NCI-H510A treated with DMSO at 0.1 percent for 48 hours (cell line): ENCODE data around the gene MRPS14.
"Not testable (repeated sequence)": the region's sequence is repeated elsewhere in the genome, so short reads cannot be mapped to it uniquely, and the experiment has no call there.

Experiments
- DNase-seq: peaks from one replicate; lab custom pipeline; 2025; lab: John Stamatoyannopoulos, UW

MRPS14 gene

GRCh38 chr1:175023922-175024242, 657 bp upstream of the MRPS14 start:
- not testable (repeated sequence) for DNase-seq

DNA sequence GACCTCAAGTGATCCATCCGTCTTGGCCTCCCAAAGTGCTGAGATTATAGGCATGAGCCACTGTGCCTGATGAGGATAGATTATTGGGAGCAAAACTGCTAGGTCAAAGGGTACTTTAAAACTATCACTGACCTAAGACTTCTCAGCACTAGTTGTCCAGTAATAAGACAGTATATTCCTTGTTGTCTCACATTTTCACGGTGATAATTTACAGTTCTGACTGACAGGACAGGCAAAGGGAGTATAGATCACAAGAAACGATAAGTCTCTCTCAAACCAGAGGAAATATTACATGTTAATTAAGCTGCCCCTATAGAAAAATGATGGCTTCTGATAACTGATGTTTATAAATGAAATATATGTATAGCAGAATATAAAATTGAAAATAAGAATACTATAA, 3.7 kb downstream of the MRPS14 start:
- DNase-seq = no peak

- no peak for DNase-seq
Observed at GRCh38 chr1:175015243-175015642, 8.0 kb downstream of the MRPS14 start.

DNA sequence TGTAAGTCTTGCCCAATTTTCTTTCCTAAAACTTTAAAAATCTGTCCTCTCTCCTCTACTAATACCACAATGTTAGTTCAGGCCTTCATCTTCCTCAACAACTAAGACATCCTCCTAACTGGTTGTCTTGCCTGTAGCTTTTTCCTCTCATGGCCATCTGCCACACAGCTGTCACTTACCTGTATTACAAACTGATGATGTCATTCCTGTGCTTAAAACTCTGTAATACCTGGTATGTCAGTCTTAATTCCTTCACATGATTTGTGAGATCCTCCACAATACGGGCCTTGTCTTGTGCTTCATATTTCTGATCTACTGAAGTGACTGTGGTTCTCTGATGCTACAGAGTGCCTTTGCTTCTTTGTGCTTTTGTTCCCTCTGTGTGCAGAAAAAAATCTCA, 9.8 kb downstream of the MRPS14 start:
- DNase-seq = no peak

- no peak for DNase-seq
Observed at GRCh38 chr1:175009532-175009931, 13.7 kb downstream of the MRPS14 start.

DNA sequence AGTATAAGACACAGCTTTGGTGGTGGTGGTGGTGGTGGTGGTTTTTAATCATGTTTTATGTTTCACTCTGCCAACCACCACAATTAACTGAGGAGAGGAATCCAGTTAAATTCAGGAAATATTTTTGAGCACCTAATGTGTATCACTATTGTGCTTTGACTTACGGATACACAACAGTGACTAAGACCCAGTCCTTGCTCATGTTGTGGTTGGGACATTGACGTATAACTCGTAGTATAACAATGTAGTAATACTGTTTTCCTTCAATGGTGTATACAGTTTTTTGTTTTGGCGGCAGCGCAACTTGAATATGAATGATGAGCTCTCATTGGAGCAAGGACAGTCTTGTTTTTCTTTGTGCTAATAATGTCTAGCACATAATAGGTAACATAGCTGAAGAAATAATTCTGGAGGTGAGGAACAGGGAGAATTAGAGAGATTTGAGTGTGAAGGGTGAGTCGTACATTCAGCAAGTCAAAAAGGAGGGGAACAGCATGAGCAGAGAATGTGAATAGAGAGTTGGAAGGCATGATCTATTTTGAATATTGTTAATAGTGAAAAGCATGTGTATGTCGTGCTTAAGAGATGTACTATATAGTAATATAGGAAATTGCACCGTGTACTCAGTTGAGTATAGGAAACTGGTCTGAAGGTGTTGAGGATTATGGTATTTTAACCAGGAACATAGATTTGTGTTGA, 18.0 kb downstream of the MRPS14 start:
- DNase-seq = no peak

DNA sequence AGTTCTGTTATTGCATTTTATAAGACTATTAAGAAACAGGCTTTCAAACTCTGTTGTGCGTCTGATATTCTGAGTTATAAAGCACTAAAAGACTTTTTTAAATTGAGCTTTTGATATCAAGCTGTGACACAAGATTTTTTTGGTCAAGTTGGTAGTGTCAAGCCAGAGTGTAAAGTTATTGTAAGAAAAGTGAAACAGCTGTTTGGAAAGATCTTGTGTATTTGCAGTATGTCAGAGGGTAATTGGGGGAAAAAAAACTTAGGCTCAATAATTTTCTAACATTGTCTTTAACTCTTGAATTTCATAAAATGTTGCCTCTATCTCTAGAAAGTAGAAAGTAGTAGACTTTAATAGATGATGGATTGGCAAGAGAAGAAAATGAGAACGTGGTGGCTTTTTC, 19.7 kb downstream of the MRPS14 start:
- DNase-seq = no peak

GRCh38 chr1:175002910-175003517, 20.2 kb downstream of the MRPS14 start:
- no peak for DNase-seq

GRCh38 chr1:175000697-175001187, 22.5 kb downstream of the MRPS14 start:
- DNase-seq = no peak

DNA sequence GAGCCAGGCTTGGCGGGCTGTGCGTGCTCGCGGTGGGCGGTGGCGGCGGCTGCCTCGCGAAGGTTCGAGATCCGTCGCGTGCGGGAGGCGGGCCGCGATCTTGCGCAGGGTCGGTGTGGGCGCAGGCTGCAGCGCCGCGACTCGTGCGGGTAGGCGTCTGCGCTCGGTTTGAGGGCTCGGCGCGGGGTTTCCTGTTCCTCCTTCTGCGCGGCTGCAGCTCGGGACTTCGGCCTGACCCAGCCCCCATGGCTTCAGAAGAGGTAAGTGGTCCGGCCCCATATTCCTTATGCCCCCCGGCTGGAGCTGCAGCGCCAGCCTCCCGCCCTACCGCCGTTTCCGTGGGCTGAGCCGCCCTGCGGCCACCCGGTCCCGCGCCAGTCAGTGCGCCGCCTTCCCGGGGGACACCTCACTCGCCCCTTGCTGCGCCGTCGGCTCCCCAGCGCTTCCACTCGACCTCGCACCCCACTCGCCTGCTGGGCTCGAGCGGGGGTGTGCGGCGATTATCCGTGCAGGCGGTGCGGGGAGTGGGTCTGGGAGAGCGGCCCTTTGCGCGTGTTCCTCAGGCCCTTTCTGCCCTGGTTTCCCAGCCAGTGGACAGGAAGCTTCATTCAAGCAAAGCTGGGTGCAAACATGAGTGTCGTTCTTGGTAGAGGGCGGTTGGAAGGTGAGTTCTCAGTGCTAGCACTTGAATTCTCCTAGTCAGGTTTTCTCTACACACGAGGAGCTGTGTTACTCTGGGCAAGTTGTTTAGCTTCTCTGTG, 23.1 kb downstream of the MRPS14 start, which contains the start of gene CACYBP:
Gene CACYBP (plus strand): TSS at position 12 of the 761 bp plus-strand sequence. CDS start 234 bp downstream, at position 246.
- peak; percentile 33 for DNase-seq

DNA sequence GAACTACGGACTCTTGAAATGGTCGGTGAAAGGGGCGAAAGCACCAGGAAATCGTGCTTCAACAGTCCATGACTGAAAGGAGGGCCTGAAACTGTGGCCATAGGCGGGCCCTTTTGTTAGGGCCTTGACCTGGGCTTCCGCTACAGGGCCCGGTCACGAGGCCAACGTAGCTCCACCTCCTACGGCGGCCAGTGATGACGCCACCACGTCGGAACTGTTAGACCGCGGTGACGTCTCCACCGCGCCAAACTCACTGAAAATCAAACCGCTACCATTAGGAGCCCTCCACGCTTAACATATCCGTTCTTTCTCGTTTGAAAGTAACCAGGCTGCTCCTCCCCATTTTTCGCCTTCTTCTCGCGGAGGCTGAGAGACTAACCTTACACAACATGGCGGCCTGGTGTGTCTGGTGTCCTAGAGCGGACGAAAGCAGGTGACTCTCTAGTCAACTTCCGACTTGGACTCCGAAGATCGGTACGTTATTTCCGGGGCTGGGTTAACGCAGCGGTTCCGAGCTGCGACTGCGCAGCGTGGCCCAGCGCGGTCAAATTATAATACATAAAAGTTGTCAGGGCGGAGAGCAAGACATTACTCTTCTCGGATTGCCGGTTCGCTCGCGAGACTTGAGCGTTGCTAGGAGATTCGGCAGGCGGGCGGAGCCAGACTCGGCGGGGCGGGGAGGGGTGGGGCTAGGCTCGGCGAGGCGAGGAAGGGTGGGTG, 23.8 kb downstream of the MRPS14 start:
- DNase-seq = peak; percentile 99

DNA sequence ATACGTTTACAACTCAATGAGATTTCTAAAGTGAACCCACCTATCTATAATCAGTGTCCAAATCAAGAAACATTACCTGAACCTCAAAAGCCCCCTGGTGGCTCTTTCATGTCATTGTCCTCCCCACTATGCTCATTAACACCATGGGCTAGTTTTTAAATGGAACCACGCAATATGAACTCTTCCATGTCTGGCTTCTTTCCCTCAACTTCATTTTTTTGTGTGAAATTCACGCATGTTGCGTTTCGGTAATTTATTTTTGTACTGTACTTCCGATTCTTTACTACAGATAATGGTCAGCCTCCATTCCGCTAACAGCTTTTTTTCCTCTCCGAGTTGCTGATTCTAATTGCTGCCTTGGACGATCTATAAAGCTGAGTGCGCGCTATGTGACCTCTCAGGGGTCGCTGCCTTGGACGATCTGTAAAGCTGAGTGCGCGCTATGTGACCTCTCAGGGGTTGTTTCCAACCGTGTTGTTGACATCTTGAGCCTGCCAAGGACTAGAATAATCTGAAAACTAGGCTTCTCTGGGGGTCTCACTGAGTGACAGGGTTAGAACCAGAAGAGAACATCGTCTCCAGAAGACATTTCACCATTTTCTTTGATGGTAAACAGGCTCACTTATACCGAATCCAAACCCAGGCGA, 24.5 kb downstream of the MRPS14 start:
- peak; percentile 92 for DNase-seq

DNA sequence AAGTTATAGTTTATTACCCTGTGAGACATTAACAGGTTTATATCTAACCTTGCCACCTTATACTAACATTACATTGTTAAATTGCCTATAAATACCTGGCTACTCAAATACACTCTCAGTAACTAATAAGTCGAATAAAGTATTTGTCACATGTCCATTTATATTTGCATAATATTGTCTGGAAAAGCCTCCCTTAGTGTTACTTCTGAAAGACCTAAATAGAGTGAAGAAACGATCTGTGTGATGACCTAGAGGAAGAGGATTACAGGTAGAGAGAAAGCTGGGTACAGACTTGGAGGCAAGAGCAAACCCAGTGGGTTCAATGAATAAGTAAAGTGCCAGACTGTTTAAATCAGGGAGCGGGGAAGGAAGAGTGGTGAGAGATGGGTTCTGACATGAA, 26.2 kb downstream of the MRPS14 start:
- DNase-seq = no peak

- no peak for DNase-seq
Observed at GRCh38 chr1:174996476-174996875, 26.7 kb downstream of the MRPS14 start.

DNA sequence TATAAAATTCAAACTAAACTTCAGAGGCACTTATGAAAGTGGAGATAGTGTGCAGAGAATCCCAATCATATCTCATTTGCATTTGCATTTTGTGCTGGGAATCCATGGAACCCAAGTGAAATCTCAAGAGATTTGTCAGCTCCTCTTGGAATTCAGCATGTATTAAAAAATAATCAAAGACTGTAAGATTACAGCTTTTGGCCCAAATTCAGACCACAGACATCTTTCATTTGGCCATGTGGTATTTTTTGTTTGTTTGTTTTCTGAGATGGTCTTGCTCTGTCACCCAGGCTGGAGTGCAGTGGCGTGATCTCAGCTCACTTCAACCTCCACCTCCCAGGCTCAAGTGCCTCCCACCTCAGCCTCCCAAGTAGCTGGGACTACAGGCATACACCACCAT, 27.3 kb downstream of the MRPS14 start:
- no peak for DNase-seq

DNA sequence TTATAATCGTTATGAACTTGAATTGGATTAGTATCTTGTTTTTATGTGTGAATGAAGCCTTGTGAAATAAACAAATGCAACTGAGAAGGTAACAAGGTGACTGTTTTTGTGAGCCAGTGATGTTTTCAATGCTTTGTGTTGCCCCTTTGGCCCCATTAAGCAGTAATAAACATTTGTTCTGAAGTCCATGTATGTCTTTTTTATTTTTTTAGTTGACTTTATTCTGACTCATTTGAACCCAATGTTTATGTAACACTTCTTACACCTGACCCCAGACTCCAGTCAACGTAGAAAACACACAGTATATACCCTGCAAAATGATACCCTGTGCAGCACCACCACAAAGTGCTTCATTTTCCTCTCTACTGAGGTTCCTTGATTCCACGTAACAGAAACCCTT, 28.1 kb downstream of the MRPS14 start:
- no peak for DNase-seq

- no peak for DNase-seq
Observed at GRCh38 chr1:174991473-174991872, 31.8 kb downstream of the MRPS14 start.

- peak; percentile 44 for DNase-seq
Observed at GRCh38 chr1:174990382-174990999, 32.7 kb downstream of the MRPS14 start.

- DNase-seq = no peak
Observed at GRCh38 chr1:174989536-174990220, 33.5 kb downstream of the MRPS14 start.

DNA sequence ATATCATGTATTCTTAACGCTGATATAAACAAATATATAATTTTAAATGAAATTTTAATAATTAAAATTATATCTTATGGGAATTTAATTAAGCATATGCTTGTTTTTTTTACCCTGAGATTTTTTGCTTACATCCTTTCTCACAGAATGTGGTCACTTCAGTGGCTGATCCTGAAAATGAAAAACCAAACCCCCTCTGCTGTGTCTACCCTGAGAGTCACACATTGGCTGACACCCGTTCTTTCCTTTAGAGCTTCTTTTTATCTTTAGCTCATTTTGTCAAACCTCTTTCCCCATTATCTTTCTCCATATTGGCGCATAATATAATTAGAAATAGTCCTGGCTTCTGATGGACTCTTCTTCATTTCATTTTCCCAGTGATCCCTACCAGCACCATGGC, 34.2 kb downstream of the MRPS14 start:
- DNase-seq = no peak

DNA sequence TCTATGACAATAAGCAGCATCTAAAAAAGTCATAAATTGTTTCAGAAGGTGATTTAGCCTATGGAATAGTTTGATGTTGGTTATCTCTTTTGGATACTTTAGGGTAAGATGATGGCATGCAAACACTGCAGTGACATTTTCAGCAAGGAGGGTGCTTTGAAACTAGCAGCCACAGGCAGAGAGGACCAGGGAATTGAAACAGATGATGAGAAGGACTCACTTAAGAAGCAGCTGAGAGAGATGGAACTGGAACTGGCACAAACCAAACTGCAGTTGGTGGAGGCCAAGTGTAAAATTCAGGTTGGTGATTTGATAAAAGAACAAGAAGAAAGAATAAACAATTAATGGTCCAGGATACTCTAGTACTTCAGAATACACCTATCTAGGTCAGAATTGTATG, 34.7 kb downstream of the MRPS14 start:
- no peak for DNase-seq
